BJ (cell line): ENCODE data around the gene GSTO1. TPM values are rescaled to one million over a fixed set of nuclear protein-coding genes. Genes with fewer than 3 reads are reported as not detected.
"Not testable (repeated sequence)": the region's sequence is repeated elsewhere in the genome, so short reads cannot be mapped to it uniquely, and the experiment has no call there.

ENCODE experiments used
- CTCF ChIA-PET: fragments of 350-600 bp; formaldehyde crosslinking; extraction: SDS; loops from one replicate; lab custom pipeline; 2021; ENCODE audit warnings: antibody characterized with exemption, inconsistent platforms; lab: Yijun Ruan, JAX
- POLR2A ChIA-PET: fragments of 300-600 bp; sonication (Branson Sonifier 250); formaldehyde crosslinking; extraction: SDS; loops from one replicate; lab custom pipeline; 2021; ENCODE audit warnings: antibody characterized with exemption; lab: Charles Lee
- DNase-seq: peaks from one replicate; pipeline ENCODE4 v3.0.0-alpha.2; 2011; ENCODE audit warnings: low read depth
- H3K27me3 ChIP-seq: 2 replicates; pipeline ENCODE4 v1.6.0; 2011; ENCODE audit warnings: low read length; ENCODE audit not compliant: control insufficient read depth, insufficient read depth
- H3K36me3 ChIP-seq: 2 replicates; pipeline ENCODE4 v1.5.1; 2011; ENCODE audit warnings: low read length; ENCODE audit not compliant: control insufficient read depth, insufficient read depth
- H3K4me3 ChIP-seq: 2 replicates; pipeline ENCODE4 v1.5.1; 2011; ENCODE audit warnings: low read depth, mild to moderate bottlenecking, control low read depth, low read length
- polyA plus RNA-seq: library from polyadenylated mRNA; depleted of rRNA; stranded (reverse); fragments of >200 nt; gene quantifications from 2 replicates; pipeline ENCODE4 v1.2.3, GENCODE V29; 2011
- TF ChIP-seq, protein P1 (sequence below): IDR thresholded peaks from 2 replicates; pipeline ENCODE4 v1.5.1; 2011; ENCODE audit warnings: low read depth, mild to moderate bottlenecking, control low read depth, inconsistent platforms, low read length, moderate library complexity; ENCODE audit not compliant: insufficient read depth

Gene GSTO1
- polyA plus RNA-seq, 1 experiment, result 79.3 TPM

DNA sequence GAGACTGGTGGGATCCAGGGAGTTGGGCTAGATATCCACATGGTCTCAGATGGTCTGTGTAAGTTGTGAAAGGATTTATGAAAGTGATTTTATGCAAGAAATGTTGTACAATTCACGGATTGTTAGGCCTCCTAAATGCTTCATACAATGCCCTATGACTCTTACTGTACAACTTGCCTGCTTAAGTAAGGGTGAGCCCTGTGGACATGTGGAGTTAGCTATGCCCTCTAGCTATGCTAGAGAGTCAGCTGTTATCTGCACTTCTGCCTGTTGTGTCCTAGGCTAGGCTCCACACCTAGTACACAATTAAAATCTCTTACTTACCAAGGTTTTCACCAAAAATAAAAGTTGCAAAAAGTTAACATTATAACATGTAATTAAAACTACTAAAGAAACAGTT lies 20.9 kb upstream of the GSTO1 start:
- no peaks in the 10 kb centered on the region for H3K36me3 ChIP-seq
- H3K4me3 ChIP-seq, result no peak overlapping the region
- TF ChIP-seq, protein P1, sequence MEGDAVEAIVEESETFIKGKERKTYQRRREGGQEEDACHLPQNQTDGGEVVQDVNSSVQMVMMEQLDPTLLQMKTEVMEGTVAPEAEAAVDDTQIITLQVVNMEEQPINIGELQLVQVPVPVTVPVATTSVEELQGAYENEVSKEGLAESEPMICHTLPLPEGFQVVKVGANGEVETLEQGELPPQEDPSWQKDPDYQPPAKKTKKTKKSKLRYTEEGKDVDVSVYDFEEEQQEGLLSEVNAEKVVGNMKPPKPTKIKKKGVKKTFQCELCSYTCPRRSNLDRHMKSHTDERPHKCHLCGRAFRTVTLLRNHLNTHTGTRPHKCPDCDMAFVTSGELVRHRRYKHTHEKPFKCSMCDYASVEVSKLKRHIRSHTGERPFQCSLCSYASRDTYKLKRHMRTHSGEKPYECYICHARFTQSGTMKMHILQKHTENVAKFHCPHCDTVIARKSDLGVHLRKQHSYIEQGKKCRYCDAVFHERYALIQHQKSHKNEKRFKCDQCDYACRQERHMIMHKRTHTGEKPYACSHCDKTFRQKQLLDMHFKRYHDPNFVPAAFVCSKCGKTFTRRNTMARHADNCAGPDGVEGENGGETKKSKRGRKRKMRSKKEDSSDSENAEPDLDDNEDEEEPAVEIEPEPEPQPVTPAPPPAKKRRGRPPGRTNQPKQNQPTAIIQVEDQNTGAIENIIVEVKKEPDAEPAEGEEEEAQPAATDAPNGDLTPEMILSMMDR, result no peak
- ChIA-PET CTCF (interaction anchor here (1.1 to 1.4 kb wide), 2 partner anchors 8 to 189 kb away, joined by 3 read pairs; no protein-coding TSS in a partner anchor), POLR2A (no interaction called here)
- DNase-seq, result no peak
- no peaks in the 10 kb centered on the region for H3K27me3 ChIP-seq

DNA sequence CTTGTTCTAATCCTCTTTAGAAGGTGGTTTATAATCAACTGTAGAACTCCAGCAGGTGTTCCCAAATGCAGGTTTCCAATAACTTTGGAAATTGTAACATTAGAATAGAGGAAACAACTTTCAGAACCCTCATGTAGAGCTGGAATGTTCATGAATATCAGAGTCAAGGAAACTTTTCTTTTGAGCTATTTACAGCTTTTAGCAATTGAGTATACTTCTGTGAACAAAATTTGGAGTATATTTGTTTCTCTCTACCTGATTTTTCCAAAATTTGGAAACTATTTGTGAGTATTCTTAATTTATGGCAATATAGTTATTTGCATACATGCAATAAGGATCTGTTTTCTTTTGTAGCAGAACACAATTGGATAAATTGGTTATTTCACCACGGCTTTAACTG lies 19.8 kb upstream of the GSTO1 start:
- Histone ChIP-seq H3K36me3 (no peaks in the 10 kb centered on the region), H3K4me3 (no peak overlapping the region), H3K27me3 (peaks cover 2% of the 10 kb centered on the region)
- TF ChIP-seq, protein P1, result no peak
- CTCF ChIA-PET, result interaction anchor here (1.1 kb wide), 1 partner anchor 11 kb away, joined by 3 read pairs; no protein-coding TSS in a partner anchor
- no peak for DNase-seq
- POLR2A ChIA-PET, result no interaction called here

DNA sequence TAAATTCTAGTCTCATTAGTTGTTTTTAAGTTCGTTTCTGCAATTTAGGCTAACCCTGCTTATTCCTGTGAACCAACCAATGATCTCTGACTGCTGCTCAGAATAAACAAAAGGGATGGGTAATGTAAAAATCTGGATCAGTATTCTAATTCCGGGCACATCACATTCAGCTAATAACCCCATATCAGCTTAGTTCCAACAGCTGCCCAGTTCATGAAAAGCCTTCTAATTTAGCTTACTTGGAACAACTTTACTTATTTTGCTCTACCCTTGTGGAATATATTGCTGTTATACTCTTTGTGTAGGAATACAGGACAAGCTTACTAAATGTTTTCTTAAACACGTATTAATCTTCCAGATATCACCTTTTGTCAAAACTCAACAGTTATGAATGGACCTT lies 18.9 kb upstream of the GSTO1 start:
- Histone ChIP-seq H3K36me3 (no peaks in the 10 kb centered on the region), H3K27me3 (peaks cover 4% of the 10 kb centered on the region), H3K4me3 (no peak overlapping the region)
- DNase-seq, result no peak
- ChIA-PET CTCF (interaction anchor here (1.1 kb wide), 1 partner anchor 10 kb away, joined by 3 read pairs; no protein-coding TSS in a partner anchor), POLR2A (no interaction called here)
- TF ChIP-seq, protein P1, result no peak

DNA sequence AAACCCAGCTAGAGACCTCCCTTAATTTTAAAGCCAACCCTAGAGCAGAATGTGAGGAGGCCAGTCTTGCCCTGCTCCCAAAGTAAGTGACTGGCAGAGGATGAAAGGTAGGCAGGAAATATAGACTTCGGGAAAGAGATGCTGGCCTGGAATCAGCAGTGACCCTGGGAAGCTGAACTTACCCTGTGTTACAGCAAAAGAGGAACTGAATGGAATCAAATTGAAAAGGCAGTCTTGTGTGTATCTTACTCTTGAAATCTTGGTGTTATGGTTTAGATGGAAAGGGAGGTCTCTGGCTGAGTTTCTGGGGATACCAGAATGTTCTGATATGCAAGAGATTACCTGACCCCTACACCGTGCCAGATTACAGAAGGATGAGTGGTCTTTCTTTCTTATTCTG lies 14.6 kb upstream of the GSTO1 start:
- CTCF ChIA-PET, result no interaction called here
- TF ChIP-seq, protein P1, result no peak
- H3K4me3 ChIP-seq, result no peak overlapping the region
- no peaks in the 10 kb centered on the region for H3K36me3 ChIP-seq
- POLR2A ChIA-PET, result no interaction called here
- DNase-seq, result no peak
- peaks cover 7% of the 10 kb centered on the region for H3K27me3 ChIP-seq

DNA sequence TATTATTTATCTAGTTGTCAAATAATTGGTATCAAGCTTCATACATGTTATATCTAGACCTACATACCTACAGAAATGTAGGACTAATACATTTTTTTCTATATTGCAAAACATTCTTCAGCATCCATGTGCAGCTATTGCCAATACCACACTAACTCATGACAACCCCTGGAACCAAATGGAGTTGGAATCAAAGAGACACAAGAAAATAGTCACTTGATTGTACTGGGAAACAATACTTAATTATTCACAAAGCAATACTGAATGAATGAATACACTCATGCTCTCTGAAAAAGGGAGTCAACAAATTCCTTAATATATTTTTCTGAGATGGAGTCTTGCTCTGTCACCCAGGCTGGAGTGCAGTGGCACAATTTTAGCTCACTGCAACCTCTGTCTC lies 12.1 kb upstream of the GSTO1 start:
- no peak for DNase-seq
- CTCF ChIA-PET, result interaction anchor here (1.1 kb wide), 1 partner anchor 9 kb away, joined by 3 read pairs; no protein-coding TSS in a partner anchor
- no peak overlapping the region for H3K4me3 ChIP-seq
- POLR2A ChIA-PET, result no interaction called here
- H3K36me3 ChIP-seq, result no peaks in the 10 kb centered on the region
- peaks cover 7% of the 10 kb centered on the region for H3K27me3 ChIP-seq
- TF ChIP-seq, protein P1, result no peak

DNA sequence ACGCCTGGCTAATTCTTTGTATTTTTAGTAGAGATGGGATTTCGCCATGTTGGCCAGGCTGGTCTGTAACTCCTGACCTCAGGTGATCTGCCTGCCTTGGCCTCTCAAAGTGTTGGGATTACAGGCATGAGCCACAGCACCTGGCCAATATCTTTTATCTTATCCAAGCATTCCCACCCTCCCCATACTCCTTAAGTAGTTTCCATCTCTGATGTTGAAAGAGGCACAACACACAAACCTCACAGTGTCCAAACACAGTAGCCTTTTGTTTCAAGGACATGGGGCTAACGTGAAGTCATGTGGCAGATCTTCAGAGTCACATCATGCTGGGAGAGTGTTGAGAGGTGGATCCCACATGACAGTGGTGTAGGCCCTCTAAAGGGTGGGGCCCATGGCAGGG lies 11.7 kb upstream of the GSTO1 start:
- CTCF ChIA-PET, H3K36me3 ChIP-seq, DNase-seq, H3K27me3 ChIP-seq, H3K4me3 ChIP-seq, POLR2A ChIA-PET: not testable (repeated sequence)
